Activated CD8-positive, alpha-beta T cell treated with anti-CD3 and anti-CD28 coated beads for 36 hours (primary cell): Measurements from ENCODE around the gene TTLL12. TPM values are rescaled to one million over a fixed set of nuclear protein-coding genes. Genes with fewer than 3 reads are reported as not detected.

ENCODE experiments used
- ATAC-seq: fragments of 200-7000 bp; cut with Tn5 transposase; one replicate; pipeline ENCODE4 v1.10.0; 2021; ENCODE audit warnings: mild to moderate bottlenecking, moderate library complexity
- CTCF ChIA-PET: fragments of 350-600 bp; sonication (Branson Sonifier 250); formaldehyde crosslinking; loops from one replicate; lab custom pipeline; 2021; ENCODE audit warnings: antibody characterized with exemption; lab: Charles Lee
- POLR2A ChIA-PET: fragments of 350-600 bp; sonication (Branson Sonifier 250); formaldehyde crosslinking; loops from one replicate; lab custom pipeline; 2021; ENCODE audit warnings: antibody characterized with exemption; lab: Charles Lee
- DNase-seq: peaks from one replicate; pipeline ENCODE4 v3.0.0-alpha.2; 2020
- H3K27ac Mint-ChIP-seq: one replicate; pipeline ENCODE4 v1.8.0; 2021; ENCODE audit warnings: mild to moderate bottlenecking, mixed read lengths
- H3K27me3 Mint-ChIP-seq: one replicate; pipeline ENCODE4 v1.8.0; 2021; ENCODE audit warnings: mixed read lengths
- H3K36me3 Mint-ChIP-seq: one replicate; pipeline ENCODE4 v1.8.0; 2021; ENCODE audit warnings: low read depth, mixed read lengths
- H3K4me1 Mint-ChIP-seq: one replicate; pipeline ENCODE4 v1.8.0; 2021; ENCODE audit warnings: low read depth, mixed read lengths
- H3K4me3 Mint-ChIP-seq: one replicate; pipeline ENCODE4 v1.8.0; 2021; ENCODE audit warnings: mild to moderate bottlenecking, moderate library complexity, mixed read lengths
- H3K9me3 Mint-ChIP-seq: one replicate; pipeline ENCODE4 v1.8.0; 2021; ENCODE audit warnings: mixed read lengths
- CTCF ChIP-seq: fragments of 200-600 bp; IDR thresholded peaks from one replicate; pipeline ENCODE4 v1.8.0; 2022; ENCODE audit warnings: antibody characterized with exemption, mild to moderate bottlenecking
- intact Hi-C: fragments of 100-400 bp; cut with micrococcal nuclease; formaldehyde crosslinking; loops from one replicate; pipeline ENCODE4 v1.10.0; 2022
- total RNA-seq, 2 experiments: library from RNA; stranded (reverse); gene quantifications; one replicate each; pipeline ENCODE4 v1.2.3, GENCODE V29; 2021

TTLL12 gene
- total RNA-seq, 2 experiments from 2014 or later, result 83.5 to 86.0 TPM

GRCh38 chr22:43213962-43214361 lies 27.0 kb upstream of the TTLL12 start:
- Mint-ChIP-seq H3K27me3 (no peaks in the 10 kb centered on the region), H3K4me1 (no peaks in the 10 kb centered on the region), H3K36me3 (no peaks in the 10 kb centered on the region), H3K9me3 (no peaks in the 10 kb centered on the region), H3K4me3 (no peak overlapping the region), H3K27ac (no peak overlapping the region)
- no peak for TF ChIP-seq CTCF
- CTCF ChIA-PET, result interaction anchor here (1.0 kb wide), 1 partner anchor 18 kb away, joined by 3 read pairs; no protein-coding TSS in a partner anchor
- intact Hi-C loops, result no loop called here
- POLR2A ChIA-PET, result interaction anchor here (1.2 kb wide), 1 partner anchor 161 kb away, joined by 3 read pairs; no protein-coding TSS in a partner anchor
- no peak for ATAC-seq
- DNase-seq, result no peak

- DNase-seq, result no peak
- ATAC-seq, result no peak
Measured at GRCh38 chr22:43213051-43213450, 26.1 kb upstream of the TTLL12 start.

GRCh38 chr22:43212434-43212952 lies 25.6 kb upstream of the TTLL12 start:
- Mint-ChIP-seq H3K27ac (no peak overlapping the region), H3K36me3 (no peaks in the 10 kb centered on the region), H3K4me3 (no peak overlapping the region), H3K4me1 (no peaks in the 10 kb centered on the region), H3K9me3 (no peaks in the 10 kb centered on the region), H3K27me3 (no peaks in the 10 kb centered on the region)
- DNase-seq (no peak), ATAC-seq (no peak)
- ChIA-PET POLR2A (interaction anchor here (0.7 kb wide), 1 partner anchor 52 kb away, joined by 3 read pairs; no protein-coding TSS in a partner anchor), CTCF (interaction anchor here (1.4 kb wide), 1 partner anchor 19 kb away, joined by 4 read pairs; no protein-coding TSS in a partner anchor)
- intact Hi-C loops, result no loop called here
- no peak for TF ChIP-seq CTCF

More at GRCh38 chr22:43213051-43213450, 26.1 kb upstream of the TTLL12 start:
- H3K9me3 Mint-ChIP-seq, result no peaks in the 10 kb centered on the region
- no peaks in the 10 kb centered on the region for H3K27me3 Mint-ChIP-seq
- H3K27ac Mint-ChIP-seq, result no peak overlapping the region
- no peaks in the 10 kb centered on the region for H3K36me3 Mint-ChIP-seq
- ChIA-PET POLR2A (interaction anchor here (1.2 kb wide), 1 partner anchor 162 kb away, joined by 3 read pairs; no protein-coding TSS in a partner anchor), CTCF (interaction anchor here (1.4 kb wide), 1 partner anchor 18 kb away, joined by 4 read pairs; no protein-coding TSS in a partner anchor)
- no peaks in the 10 kb centered on the region for H3K4me1 Mint-ChIP-seq
- H3K4me3 Mint-ChIP-seq, result no peak overlapping the region
- no peak for TF ChIP-seq CTCF
- intact Hi-C loops, result no loop called here

GRCh38 chr22:43211941-43212433 lies 25.1 kb upstream of the TTLL12 start:
- Mint-ChIP-seq H3K27ac (no peak overlapping the region), H3K36me3 (no peaks in the 10 kb centered on the region), H3K27me3 (no peaks in the 10 kb centered on the region), H3K9me3 (no peaks in the 10 kb centered on the region), H3K4me1 (no peaks in the 10 kb centered on the region), H3K4me3 (no peak overlapping the region)
- CTCF ChIA-PET, result interaction anchor here (1.4 kb wide), 1 partner anchor 19 kb away, joined by 4 read pairs; no protein-coding TSS in a partner anchor
- no peak for TF ChIP-seq CTCF
- intact Hi-C loops, result no loop called here
- no peak for ATAC-seq
- POLR2A ChIA-PET, result interaction anchor here (0.7 kb wide), 1 partner anchor 52 kb away, joined by 3 read pairs; no protein-coding TSS in a partner anchor
- DNase-seq, result no peak
